HG02678 (cell line): ENCODE measurements around the gene GALNTL6.

ENCODE experiments used
- ATAC-seq: cut with Tn5 transposase; IDR thresholded peaks from one replicate; pipeline ENCODE4 v1.9.1; 2021; ENCODE audit warnings: mild to moderate bottlenecking, moderate library complexity; ENCODE audit not compliant: unreplicated experiment

Gene GALNTL6

DNA sequence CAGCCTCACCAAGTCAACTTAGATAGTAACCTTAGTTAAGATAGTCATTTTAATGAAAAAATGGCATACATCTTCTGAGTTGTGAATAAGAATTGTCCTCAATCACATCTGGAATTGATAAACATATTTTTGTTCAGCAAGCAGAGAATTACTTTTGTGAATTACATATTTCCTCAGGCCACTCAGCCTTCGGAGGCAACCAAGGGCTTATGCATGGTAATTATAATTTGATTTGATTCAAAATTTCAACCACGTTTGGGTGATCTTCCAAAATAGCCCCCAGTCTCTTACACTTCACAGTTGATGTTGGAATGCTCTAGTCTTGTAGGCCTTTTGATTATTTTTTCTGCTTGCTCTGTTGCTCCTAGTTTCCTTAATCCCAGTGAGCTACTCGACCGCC lies 63.4 kb downstream of the GALNTL6 start:
- no peak for ATAC-seq

DNA sequence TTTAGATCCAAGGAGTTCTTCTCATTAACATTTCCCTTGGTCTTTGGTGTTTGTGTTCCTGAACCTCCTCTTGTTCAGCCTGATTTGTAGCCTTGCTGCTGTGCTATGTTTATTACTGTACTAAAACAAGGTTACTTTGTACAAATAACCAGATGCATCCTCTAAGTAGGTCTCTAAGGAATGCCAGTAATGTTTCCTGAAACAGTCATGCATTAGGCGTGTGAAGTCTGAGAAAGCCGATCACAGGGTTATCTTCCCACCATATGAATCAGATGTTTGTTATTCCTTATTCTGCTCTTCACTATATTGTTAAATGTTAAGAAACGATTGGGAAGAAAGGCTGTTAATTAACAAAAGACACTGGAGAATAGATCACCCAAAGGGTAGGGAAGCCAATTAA lies 66.9 kb downstream of the GALNTL6 start:
- ATAC-seq = no peak

DNA sequence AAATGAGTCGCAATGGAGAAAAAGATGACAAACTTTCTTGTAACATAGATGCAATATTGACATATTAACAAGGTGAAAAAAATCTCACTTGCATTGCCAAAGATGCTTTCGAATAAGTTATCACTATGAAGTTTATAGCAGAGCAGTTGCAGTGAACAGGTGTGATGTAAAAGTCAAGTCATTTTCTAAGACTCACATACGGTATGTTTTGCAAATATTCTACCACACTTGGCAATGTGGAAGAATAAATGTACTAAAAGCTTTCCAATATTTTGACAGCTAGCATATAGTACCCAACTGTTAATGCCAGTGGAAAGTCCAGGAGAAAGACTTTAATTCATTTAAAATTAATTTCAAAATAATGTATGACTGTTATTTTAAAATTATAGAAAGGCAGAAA lies 76.5 kb downstream of the GALNTL6 start:
- ATAC-seq = no peak

DNA sequence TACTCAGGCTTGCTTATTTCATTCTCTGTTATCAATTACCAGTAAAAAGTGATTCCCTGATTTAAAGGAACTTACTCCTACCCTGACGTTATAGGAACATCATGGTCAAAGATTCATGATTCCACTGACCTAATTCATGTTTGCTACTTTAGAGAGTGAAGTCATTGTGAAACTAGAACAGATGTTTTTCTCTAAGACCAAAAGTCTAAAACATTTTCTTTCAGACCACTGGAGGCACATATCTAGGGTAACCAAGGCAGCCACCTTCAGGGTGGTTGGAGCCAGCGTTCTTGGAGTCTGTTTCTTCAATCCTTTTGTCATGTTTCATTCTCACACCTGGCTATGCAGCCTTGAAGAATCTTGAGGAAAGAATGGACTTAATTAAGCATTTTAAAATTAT lies 77.8 kb downstream of the GALNTL6 start:
- ATAC-seq = peak; percentile 65

DNA sequence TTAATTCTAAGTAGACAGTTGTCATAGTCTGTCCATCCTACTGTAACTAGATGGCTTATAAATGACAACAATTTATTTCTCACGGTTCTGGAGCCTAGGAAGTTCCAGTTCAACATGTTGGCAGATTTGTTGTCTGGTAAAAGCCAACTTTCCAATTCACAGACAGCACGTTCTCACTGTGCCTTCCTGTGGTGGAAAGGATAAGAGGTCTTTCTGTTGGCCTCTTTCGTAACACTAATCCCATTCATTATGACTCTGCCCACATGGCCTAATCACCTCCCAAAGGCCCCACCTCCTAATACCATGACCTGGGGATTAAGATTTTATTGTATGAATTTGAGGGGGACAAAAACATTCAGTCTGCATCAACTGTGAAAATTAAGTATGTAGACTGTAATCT lies 83.2 kb downstream of the GALNTL6 start:
- ATAC-seq = no peak

DNA sequence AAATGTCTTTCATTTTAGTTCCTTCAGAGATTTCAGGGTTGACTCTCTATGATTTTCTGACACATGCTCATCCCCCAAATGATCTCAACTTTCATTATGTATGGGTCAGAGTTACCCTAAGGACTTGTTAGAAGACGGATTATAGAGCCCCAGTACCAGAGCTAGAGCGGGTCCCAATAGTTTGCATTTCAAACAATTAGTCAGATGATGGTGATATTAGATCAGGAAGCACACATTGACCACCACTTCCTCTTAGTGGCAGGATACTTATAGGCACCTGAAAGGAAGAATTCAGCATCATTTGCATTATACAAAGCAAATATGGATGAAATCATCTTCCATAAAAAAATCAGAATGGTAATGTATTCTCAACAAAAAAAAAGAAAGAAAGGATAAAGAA lies 106.1 kb downstream of the GALNTL6 start:
- ATAC-seq = no peak

DNA sequence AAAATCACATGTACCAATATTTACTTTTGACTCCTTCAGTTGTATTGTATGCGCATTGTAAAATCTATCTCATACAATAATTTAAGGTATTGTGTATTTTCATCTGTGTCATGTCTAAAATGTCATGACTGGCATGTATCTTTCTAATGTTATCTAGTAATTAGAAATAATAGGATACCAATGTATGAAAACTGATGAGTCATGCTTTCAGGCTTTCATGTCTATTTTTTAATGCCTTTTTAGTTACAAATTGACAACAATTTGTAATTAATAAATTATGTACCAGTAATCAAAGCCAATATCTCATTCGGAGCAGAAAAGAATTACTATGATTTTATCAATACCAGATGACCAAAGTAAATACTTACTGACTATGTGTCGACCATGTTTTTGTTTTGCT lies 107.7 kb downstream of the GALNTL6 start:
- ATAC-seq = no peak

DNA sequence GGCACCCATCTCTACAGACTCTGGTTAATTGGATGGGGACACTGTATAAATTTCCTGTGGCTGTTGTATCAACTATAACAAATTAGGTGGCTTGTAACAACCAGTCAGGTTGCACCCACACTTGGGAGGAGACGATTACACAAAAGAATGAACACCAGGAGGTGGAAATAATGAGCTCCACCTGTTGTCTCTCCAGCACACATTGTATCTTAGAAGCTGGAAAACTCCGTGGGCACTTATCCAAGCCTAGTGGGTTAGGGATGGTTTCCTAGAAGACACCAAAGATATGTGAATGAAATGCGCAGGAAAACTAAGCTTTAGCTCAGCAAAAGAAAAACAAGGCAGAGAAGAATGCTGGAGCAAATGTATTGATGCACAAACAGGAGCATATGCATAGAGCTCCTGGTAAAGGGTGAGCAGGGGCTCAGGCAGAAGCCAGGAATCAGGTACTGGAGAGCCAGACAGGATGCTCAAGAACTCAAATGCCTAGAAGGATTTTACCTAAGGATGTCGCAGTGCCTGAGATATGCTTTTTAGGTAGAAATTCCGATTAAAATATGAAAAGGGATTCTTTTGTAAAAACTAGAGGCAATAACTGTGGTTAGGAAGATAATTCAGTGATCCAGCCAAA lies 111.7 kb downstream of the GALNTL6 start:
- ATAC-seq = no peak

DNA sequence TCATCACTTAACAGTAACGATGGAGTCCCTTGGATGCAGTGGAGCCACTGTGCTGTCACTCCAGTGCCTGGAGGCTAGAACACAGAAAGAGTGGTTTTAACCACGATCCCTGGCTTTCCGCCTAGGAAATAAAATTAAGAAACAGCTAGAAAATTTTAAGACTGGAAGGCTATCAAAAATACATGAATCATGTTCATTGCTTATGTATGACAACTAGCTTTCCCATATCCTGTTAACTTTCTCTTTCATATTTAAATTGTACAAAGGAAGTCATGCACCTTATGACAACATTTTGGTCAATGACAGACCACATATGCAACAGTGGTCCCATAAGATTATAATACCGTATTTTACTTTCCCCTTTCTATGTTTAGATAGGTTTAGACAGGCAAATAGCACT lies 115.1 kb downstream of the GALNTL6 start:
- ATAC-seq = no peak

DNA sequence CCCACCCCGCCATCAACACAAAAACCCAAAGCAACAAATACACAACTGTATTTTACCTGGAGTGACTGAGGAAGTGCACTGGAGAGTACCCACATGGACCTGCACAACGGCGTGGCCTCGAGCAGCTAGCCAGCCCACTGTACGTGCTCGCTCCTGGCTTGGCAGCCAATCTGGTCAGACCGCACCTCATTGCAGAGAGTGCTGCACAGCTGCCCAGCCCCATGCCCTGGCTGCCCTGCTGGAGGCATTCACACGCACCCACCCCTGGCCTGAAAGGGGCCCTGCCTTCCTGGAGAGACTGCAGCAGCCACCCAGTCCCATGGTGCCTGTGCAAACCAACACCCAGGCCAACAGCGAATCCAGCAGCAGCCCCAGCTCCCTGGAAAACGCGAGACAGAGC lies 116.3 kb downstream of the GALNTL6 start:
- ATAC-seq = no peak

DNA sequence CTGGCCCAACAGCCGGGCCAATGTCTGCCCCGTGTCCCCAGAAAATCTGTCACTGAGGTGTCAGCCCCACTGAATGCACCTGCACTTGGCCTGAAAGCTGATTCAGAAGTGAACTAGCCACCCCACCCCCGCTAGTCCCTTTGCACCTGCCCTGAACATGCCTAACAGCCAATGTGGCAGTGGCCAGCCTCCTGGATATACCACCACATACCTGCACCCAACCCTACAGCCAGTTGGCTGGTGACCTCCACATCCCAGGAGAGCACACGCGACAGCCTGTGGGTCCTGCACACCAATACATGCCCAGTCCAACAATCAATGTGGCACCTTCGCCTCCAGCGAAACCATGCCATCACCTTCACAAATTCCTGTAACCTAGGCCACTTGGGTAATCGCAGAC lies 116.7 kb downstream of the GALNTL6 start:
- ATAC-seq = no peak

DNA sequence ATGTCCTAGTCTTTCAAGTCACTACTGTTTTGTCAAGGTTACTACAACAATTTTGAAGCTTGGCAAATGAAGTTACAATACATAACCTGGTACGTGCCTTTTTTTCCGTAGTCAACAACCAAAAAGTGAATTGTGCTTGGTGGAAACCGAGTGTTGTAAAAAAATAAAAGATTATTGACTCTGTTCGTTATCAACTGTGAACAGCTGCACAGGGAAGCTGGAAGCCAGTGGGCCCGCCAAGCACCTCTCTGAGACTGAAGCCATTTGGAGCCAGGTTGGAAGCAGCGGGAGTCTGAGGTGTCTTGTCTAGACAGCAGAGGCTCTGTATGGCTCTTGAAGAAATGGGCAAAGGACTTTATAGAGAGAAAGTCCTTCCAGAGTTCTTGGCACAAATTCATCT lies 119.0 kb downstream of the GALNTL6 start:
- ATAC-seq = no peak

DNA sequence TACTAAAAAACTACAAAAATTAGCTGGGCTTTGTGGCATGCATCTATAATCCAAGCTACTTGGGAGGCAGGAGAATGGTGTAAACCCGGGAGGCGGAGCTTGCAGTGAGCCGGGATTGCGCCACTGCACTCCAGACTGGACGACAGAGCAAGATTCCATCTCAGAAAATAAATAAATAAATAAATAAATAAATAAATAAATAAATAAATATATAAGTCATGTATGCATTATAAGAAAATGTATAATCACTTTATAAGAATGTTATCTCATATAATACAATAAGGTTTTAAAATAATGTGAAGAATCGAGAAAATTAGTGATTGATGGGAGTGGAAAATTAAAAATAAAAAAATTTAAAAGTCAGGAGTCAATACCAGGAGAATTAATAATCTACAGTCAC lies 127.5 kb downstream of the GALNTL6 start:
- no peak for ATAC-seq

DNA sequence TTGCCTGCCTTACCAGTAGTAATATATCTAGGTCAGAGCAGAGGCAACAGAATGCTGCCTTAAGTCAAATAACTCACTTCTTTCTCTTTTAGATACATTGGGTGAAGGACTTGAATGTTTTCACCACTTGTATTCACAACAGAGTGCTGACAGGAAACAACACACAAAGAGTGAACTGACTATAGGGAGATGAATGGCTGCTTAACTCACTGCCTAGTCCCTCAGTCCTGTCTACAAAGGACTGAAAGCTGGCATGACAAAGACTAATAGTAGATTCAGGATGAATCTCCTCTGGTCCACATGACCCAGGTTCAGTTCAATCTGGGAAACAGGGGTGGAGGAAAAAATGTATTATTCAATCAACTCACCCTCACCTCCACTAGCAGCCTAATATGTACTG lies 134.2 kb downstream of the GALNTL6 start:
- no peak for ATAC-seq

DNA sequence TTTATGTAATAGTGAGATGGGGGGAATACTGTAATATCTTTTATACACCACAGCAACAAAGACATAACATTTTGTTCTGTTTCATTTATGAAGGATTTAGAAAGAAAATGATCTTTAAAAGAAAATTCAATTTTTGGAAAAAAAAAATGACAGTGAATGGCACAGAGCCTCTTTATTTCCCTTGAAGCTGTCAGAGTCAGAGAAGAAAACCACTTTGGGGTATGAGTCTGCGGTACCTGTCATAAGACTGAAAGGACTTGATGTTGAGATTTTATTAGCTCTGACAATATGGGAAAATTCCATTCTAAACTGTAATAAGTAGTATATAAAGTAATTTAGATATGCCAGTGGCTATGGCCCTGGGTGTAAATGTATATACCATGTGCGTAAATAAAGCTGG lies 134.8 kb downstream of the GALNTL6 start:
- ATAC-seq = no peak

DNA sequence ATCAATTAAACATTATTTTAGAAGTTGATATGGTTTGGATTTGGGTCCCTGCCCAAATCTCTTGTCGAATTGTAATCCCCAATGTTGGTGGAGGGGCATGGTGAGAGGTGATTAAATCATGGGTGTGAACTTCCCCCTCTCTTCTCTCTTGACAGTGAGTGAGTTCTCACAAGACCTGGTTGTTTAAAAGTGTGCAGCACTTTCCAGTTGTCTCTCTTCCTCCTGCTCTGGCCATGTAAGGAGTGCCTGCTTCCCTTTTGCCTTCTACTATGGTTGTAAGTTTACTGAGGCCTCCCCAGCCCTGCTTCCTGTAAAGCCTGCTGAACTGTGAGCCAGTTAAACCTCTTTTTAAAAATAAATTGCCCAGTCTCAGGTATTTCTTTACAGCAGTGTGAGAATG lies 141.4 kb downstream of the GALNTL6 start:
- no peak for ATAC-seq

DNA sequence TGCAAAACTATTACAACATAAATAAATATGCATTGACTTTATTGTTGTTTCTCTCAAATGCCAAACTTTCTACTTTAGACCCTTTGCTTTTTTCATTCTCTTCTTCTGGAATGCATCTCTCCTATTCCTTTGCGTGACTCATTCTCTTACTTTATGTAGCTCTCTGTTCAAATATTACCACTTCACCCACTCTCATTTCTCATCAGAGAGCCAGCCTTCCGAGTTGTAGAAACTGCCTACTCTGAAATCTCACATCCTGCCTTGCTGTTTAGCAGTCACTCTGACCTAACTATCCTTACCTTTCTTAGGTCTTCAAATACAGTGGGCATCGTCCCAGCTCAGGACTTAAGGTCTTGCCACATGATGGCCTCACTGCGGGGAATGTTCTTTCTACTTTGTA lies 143.5 kb downstream of the GALNTL6 start:
- no peak for ATAC-seq

DNA sequence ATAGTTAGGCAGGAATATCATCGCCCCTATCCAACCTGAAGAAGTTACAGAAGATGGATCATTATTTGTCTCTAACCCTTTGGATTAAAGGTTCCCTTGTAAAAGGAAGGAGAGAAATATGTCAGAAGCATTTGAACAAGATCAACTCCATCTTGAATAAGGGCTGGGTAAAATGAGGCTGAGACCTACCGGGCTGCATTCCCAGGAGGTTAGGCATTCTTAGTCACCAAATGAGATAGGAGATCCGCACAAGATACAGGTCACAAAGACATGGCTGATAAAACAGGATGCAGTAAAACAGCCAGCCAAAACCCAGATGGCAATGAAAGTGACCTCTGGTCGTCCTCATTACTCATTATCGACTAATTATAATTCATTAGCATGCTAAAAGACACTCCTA lies 148.9 kb downstream of the GALNTL6 start:
- ATAC-seq = no peak

DNA sequence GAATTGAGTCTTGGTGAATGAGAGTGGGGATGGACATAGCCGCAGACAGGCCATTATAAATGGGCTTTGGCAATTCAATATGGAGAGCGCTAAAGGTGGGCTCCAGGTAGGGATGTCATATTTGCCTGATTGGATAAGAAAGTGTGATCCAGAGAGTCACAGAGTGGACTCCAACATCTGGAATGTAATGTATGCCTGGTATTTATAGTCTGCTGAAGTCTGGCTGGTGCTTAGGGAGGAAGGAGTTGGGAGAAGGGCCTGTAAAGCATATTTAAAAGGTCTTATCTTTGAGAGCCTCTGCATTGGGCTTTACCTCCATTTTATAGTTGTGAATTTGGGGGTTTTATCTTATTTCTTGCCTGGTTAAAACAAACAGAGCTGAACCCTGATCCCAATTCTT lies 153.2 kb downstream of the GALNTL6 start:
- no peak for ATAC-seq

DNA sequence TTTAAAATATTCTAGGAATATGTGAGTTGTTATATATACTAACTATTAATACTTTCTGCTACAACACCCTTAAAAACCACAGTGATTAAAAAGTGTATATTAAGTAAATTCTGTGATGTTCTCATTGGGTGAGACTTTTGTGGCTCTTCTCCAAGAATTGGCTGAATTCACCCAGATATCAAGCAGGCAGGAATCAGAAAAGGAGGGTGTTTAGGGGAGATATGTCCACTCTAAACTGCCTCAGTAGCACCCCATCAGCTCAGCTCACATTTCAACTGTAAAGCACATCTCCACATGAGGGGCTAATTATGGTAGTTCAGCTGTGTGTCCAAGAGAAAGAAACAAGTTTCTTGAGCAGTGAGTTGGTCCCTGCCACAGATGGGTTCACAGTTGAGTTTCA lies 165.0 kb downstream of the GALNTL6 start:
- ATAC-seq = no peak

DNA sequence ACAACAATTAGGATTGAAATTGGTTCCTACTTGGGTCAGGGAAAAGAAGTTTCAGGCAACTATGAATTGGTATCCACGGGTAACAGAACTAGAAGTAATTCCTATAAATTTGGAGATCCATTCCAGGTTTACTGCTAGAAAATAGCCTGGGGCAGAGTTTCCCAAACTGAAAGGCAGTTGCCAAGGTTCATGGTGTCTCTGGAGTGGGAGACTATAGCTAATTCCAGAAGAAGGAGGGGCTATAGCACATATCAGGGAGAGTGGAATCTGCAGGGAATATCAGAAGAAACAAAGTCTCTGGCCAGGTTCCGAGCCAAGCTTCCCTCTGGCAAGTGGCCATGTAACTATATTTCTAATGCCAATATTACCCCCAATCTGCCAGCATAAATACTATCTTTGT lies 166.3 kb downstream of the GALNTL6 start:
- ATAC-seq = no peak

DNA sequence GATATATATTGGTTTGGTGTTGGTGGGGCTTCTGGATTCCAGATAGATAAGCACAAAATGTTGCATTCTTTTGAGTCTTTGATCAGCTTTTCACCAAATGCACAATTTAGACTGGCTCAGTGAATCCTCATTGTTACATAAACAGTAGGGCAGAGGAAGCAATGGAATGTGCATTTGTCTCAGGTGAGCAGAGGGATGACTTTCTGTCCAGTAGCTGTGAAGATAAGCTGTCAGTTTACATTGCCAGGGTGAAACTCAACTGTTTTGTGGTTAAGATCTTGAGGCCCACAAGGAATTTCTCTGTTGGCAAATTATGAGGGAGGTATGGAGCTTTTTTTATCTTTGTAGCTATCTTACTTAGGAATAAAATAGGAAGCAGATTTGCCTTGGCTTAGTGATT lies 168.0 kb downstream of the GALNTL6 start:
- no peak for ATAC-seq

DNA sequence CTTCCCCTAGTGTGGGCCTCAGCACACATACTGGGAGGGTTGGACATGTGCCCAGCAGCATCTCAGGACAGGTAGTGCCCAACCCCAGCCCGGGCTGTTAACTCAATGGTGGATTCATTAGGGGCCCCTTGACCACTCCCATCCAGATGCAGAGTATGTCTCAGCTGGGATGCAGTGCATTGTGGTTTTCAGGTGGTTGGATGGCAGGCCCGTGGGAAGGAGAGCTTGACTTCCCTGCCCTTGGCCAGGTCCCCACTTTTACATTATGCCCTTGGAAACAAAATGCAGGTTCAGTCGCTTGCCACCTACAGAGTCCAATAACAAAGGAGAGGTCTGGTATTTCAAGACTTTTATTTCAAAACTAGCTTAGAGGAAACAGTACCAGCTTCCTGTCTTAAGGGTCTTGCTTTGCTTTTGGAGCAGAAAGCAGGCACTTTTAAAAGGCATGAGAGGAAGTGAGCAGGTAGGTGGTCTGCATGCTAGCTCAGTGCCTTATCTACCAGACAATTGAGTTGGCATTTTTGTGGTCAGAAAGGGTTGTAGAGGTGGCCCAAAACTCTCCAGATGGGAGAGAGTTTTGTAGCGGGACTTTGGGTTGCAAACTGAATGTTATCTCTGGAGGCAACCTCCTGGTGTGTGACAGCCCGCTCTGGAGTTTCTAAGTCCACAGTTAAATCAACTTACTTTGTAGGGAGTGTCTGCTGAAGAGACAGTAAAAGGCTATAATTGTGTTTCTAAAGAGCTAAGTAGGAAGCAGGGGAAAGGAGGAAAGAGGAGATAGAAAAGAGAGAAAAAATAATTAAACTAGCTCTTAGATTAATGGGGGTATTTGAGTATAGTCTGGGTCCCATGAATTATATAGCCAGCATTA lies 171.0 kb downstream of the GALNTL6 start:
- no peak for ATAC-seq
